H1 (cell line): ENCODE measurements around the gene ADM5. TPM values are rescaled to one million over a fixed set of nuclear protein-coding genes. Genes with fewer than 3 reads are reported as not detected.

ENCODE experiments used
- CTCF ChIA-PET: fragments of 300-600 bp; sonication (Branson Sonifier 250); formaldehyde crosslinking; loops from one replicate; lab custom pipeline; 2021; ENCODE audit not compliant: partially characterized antibody; lab: Charles Lee
- POLR2A ChIA-PET: fragments of 300-600 bp; sonication (Branson Sonifier 250); formaldehyde crosslinking; loops from one replicate; lab custom pipeline; 2021; ENCODE audit warnings: inconsistent platforms; ENCODE audit not compliant: partially characterized antibody; lab: Charles Lee
- DNase-seq, 2 experiments: peaks; one replicate each; pipeline versions ENCODE4 v3.0.0 to v3.0.0-alpha.2; 2010 to 2022; ENCODE audit warnings: low spot score in 2 of 2, low read depth in 1 of 2, mixed read lengths in 1 of 2
- FAIRE-seq: peaks from 2 replicates; lab custom pipeline; 2011; peaks lifted over from hg19 to GRCh38; lab: Jason Lieb, UNC
- H2AFZ ChIP-seq: 2 replicates; pipeline ENCODE4 v1.8.1; 2012; ENCODE audit warnings: low read length, inconsistent platforms
- H2AK5ac ChIP-seq: 2 replicates; pipeline ENCODE4 v1.6.1; 2013; ENCODE audit warnings: low read depth, low read length
- H2BK120ac ChIP-seq: replicated peaks from 2 replicates; pipeline ENCODE3; 2013; ENCODE audit warnings: low read depth, low read length, inconsistent platforms
- H2BK12ac ChIP-seq: 2 replicates; pipeline ENCODE4 v1.6.1; 2013; ENCODE audit warnings: low read depth, low read length
- H2BK15ac ChIP-seq: 2 replicates; pipeline ENCODE4 v1.6.1; 2013; ENCODE audit warnings: low read length
- H2BK20ac ChIP-seq: 2 replicates; pipeline ENCODE4 v1.6.1; 2013; ENCODE audit warnings: low read length
- H2BK5ac ChIP-seq: 2 replicates; pipeline ENCODE4 v1.6.1; 2013; ENCODE audit warnings: low read depth, low read length
- H3K14ac ChIP-seq: 2 replicates; pipeline ENCODE4 v1.6.1; 2013; ENCODE audit warnings: inconsistent platforms; ENCODE audit not compliant: insufficient read length
- H3K18ac ChIP-seq: 2 replicates; pipeline ENCODE4 v1.6.1; 2013; ENCODE audit warnings: low read length; ENCODE audit errors: extremely low read depth
- H3K23ac ChIP-seq: 2 replicates; pipeline ENCODE4 v1.6.1; 2013; ENCODE audit warnings: inconsistent platforms; ENCODE audit not compliant: insufficient read length
- H3K23me2 ChIP-seq: 2 replicates; pipeline ENCODE4 v1.6.1; 2013; ENCODE audit warnings: low read depth, low read length
- H3K27ac ChIP-seq: 2 replicates; pipeline ENCODE4 v1.6.1; 2011; ENCODE audit warnings: low read depth, low read length, inconsistent platforms
- H3K27me3 ChIP-seq, 4 experiments: replicated peaks in 1 of 4; 1 replicate in 1 of 4; 2 replicates in 3 of 4; pipeline versions ENCODE4 v1.6.1 to v1.8.1; 2011 to 2013; ENCODE audit warnings: low read length in 3 of 4, mild to moderate bottlenecking in 3 of 4, inconsistent platforms in 2 of 4, mixed read lengths in 2 of 4, moderate library complexity in 1 of 4; ENCODE audit not compliant: control insufficient read depth in 3 of 4, insufficient read depth in 3 of 4; ENCODE audit errors: extremely low read depth in 1 of 4
- H3K36me3 ChIP-seq, 4 experiments: 2 replicates each; pipeline versions ENCODE4 v1.6.1 to v1.8.1; 2011 to 2013; ENCODE audit warnings: mild to moderate bottlenecking in 4 of 4, low read length in 3 of 4, moderate library complexity in 2 of 4, control low read depth in 1 of 4, inconsistent platforms in 1 of 4; ENCODE audit not compliant: insufficient read depth in 4 of 4, control insufficient read depth in 2 of 4
- H3K4ac ChIP-seq: replicated peaks from 2 replicates; pipeline ENCODE3; 2013; ENCODE audit warnings: low read length, low read depth, mixed read lengths, inconsistent platforms; ENCODE audit not compliant: insufficient read length
- H3K4me1 ChIP-seq, 4 experiments: replicated peaks in 1 of 4; 1 replicate in 1 of 4; 2 replicates in 3 of 4; pipeline versions ENCODE4 v1.6.1 to v1.8.1; 2011 to 2013; ENCODE audit warnings: low read length in 3 of 4, inconsistent platforms in 2 of 4, mixed read lengths in 1 of 4; ENCODE audit not compliant: insufficient read depth in 4 of 4, control insufficient read depth in 3 of 4
- H3K4me2 ChIP-seq, 2 experiments: 2 replicates each; pipeline versions ENCODE4 v1.6.1 to v1.8.1; 2011 to 2013; ENCODE audit warnings: low read depth in 2 of 2, low read length in 2 of 2, control low read depth in 1 of 2, inconsistent platforms in 1 of 2, mild to moderate bottlenecking in 1 of 2; ENCODE audit not compliant: insufficient read depth in 1 of 2
- H3K4me3 ChIP-seq, 4 experiments: fragments of 200-600, 300-600 bp in 1 of 4; sonication (generic), shearing (Covaris generic), sonication (Bioruptor Twin) in 1 of 4; 2 replicates each; pipeline versions ENCODE4 v1.5.1 to v1.8.1; 2011 to 2016; ENCODE audit warnings: low read length in 4 of 4, low read depth in 3 of 4, control low read depth in 2 of 4, inconsistent platforms in 2 of 4, mild to moderate bottlenecking in 2 of 4, mixed read lengths in 1 of 4, moderate library complexity in 1 of 4; ENCODE audit not compliant: insufficient read depth in 2 of 4; ENCODE audit errors: extremely low read depth in 1 of 4
- H3K56ac ChIP-seq: replicated peaks from 2 replicates; pipeline ENCODE3; 2013; ENCODE audit warnings: low read depth, mild to moderate bottlenecking, mixed read lengths, low read length, inconsistent platforms; ENCODE audit not compliant: insufficient read length
- H3K79me1 ChIP-seq: 2 replicates; pipeline ENCODE4 v1.6.1; 2013; ENCODE audit warnings: low read depth, low read length, control low read depth
- H3K79me2 ChIP-seq, 2 experiments: 2 replicates each; pipeline versions ENCODE4 v1.6.1 to v1.8.1; 2012 to 2013; ENCODE audit warnings: low read length in 2 of 2, mild to moderate bottlenecking in 2 of 2, inconsistent platforms in 1 of 2; ENCODE audit not compliant: insufficient read depth in 2 of 2, control insufficient read depth in 1 of 2
- H3K9ac ChIP-seq, 4 experiments: replicated peaks in 1 of 4; 1 replicate in 1 of 4; 2 replicates in 3 of 4; pipeline versions ENCODE4 v1.6.1 to v1.8.1; 2011 to 2013; ENCODE audit warnings: low read depth in 3 of 4, low read length in 3 of 4, control low read depth in 2 of 4, mild to moderate bottlenecking in 2 of 4, moderate library complexity in 2 of 4, inconsistent platforms in 1 of 4; ENCODE audit errors: extremely low read depth in 1 of 4
- H3K9me3 ChIP-seq, 2 experiments: 2 replicates each; pipeline versions ENCODE4 v1.6.1 to v1.8.1; 2012 to 2013; ENCODE audit warnings: mild to moderate bottlenecking in 2 of 2, moderate library complexity in 2 of 2, control low read depth in 1 of 2, inconsistent platforms in 1 of 2, low read depth in 1 of 2, low read length in 1 of 2, mixed read lengths in 1 of 2; ENCODE audit not compliant: insufficient read depth in 2 of 2
- H4K20me1 ChIP-seq, 2 experiments: replicated peaks in 1 of 2; 2 replicates each; pipeline versions ENCODE3 to v1.8.1; 2011 to 2013; ENCODE audit warnings: inconsistent platforms in 2 of 2, low read length in 2 of 2, mild to moderate bottlenecking in 1 of 2; ENCODE audit not compliant: insufficient read depth in 2 of 2, control insufficient read depth in 1 of 2
- H4K5ac ChIP-seq: 2 replicates; pipeline ENCODE4 v1.6.1; 2013; ENCODE audit warnings: low read length, low read depth, mixed read lengths, inconsistent platforms; ENCODE audit not compliant: insufficient read length
- H4K8ac ChIP-seq: 2 replicates; pipeline ENCODE4 v1.8.0; 2013; ENCODE audit warnings: mild to moderate bottlenecking, moderate library complexity, low read length, inconsistent platforms; ENCODE audit not compliant: insufficient read depth; ENCODE audit errors: extremely low read depth
- H4K91ac ChIP-seq: replicated peaks from 2 replicates; pipeline ENCODE3; 2013; ENCODE audit warnings: low read length, mixed read lengths, inconsistent platforms; ENCODE audit not compliant: insufficient read length
- ASH2L ChIP-seq: fragments of 200-600, 300-600 bp; sonication (generic); IDR thresholded peaks from one replicate; pipeline ENCODE4 v1.7.1; 2017; ENCODE audit warnings: low read length
- CBX5 ChIP-seq: fragments of 300-800, 300-1000 bp; sonication (generic); IDR thresholded peaks from 2 replicates; pipeline ENCODE4 v1.7.1; 2016; ENCODE audit warnings: antibody characterized with exemption, low read length, low read depth
- EGR1 ChIP-seq: IDR thresholded peaks from 2 replicates; pipeline ENCODE4 v1.6.1; 2011; ENCODE audit warnings: low read depth, low read length, borderline replicate concordance
- EP300 ChIP-seq, 2 experiments: IDR thresholded peaks; 1 replicate in 1 of 2; 2 replicates in 1 of 2; pipeline ENCODE4 v1.6.1; 2011 to 2012; ENCODE audit warnings: low read depth in 2 of 2, low read length in 2 of 2, mild to moderate bottlenecking in 2 of 2, borderline replicate concordance in 1 of 2, inconsistent platforms in 1 of 2, moderate library complexity in 1 of 2
- EZH2 ChIP-seq: fragments of 200-600 bp; sonication (generic); IDR thresholded peaks from 2 replicates; pipeline ENCODE4 v1.7.1; 2012; ENCODE audit warnings: low read depth, mild to moderate bottlenecking, moderate library complexity, low read length, inconsistent platforms; ENCODE audit not compliant: severe bottlenecking
- GTF2F1 ChIP-seq: IDR thresholded peaks from 2 replicates; pipeline ENCODE4 v1.6.1; 2012; ENCODE audit warnings: low read depth, low read length, improper control_type of control experiment, borderline replicate concordance
- KDM4A ChIP-seq: IDR thresholded peaks from one replicate; pipeline ENCODE4 v1.7.1; 2012; ENCODE audit warnings: low read depth, mild to moderate bottlenecking, moderate library complexity, low read length, inconsistent platforms; ENCODE audit not compliant: severe bottlenecking
- KDM5A ChIP-seq: fragments of 200-600 bp; IDR thresholded peaks from 2 replicates; pipeline ENCODE4 v1.7.1; 2012; ENCODE audit warnings: mild to moderate bottlenecking, low read length, inconsistent platforms, mixed read lengths
- NANOG ChIP-seq: IDR thresholded peaks from 2 replicates; pipeline ENCODE4 v1.6.1; 2011; ENCODE audit warnings: low read length, low read depth, mild to moderate bottlenecking, inconsistent platforms; ENCODE audit not compliant: insufficient read depth, poor library complexity, severe bottlenecking
- PHF8 ChIP-seq: fragments of 200-600 bp; sonication (generic); conservative IDR thresholded peaks from 2 replicates; pipeline ENCODE4 v1.7.1; 2012; ENCODE audit warnings: low read depth, mild to moderate bottlenecking, inconsistent platforms, low read length, moderate library complexity
- SIN3A ChIP-seq, 2 experiments: IDR thresholded peaks in 1 of 2; conservative IDR thresholded peaks in 1 of 2; 2 replicates each; pipeline ENCODE4 v1.6.1; 2011 to 2012; ENCODE audit warnings: low read length in 2 of 2, improper control_type of control experiment in 1 of 2, low read depth in 1 of 2, mild to moderate bottlenecking in 1 of 2
- SRF ChIP-seq: IDR thresholded peaks from 2 replicates; pipeline ENCODE4 v1.6.1; 2011; ENCODE audit warnings: mild to moderate bottlenecking, low read depth, low read length, moderate library complexity
- TAF7 ChIP-seq: optimal IDR thresholded peaks from 2 replicates; pipeline ENCODE3; 2011; ENCODE audit warnings: low read depth, mild to moderate bottlenecking, inconsistent platforms, low read length, moderate library complexity, borderline replicate concordance
- WGBS, 2 experiments: shearing (Covaris generic) in 1 of 2; methylation state at CpG; one replicate each; pipeline versions ENCODE4 v1.1.6 to v1.1.7; 2013 to 2015; ENCODE audit warnings: low lambda C conversion rate in 2 of 2, mixed read lengths in 2 of 2, inconsistent platforms in 1 of 2, low coverage in 1 of 2, missing lambda C conversion rate in 1 of 2; ENCODE audit not compliant: insufficient replicate concordance in 2 of 2, insufficient coverage in 1 of 2, insufficient read length in 1 of 2; ENCODE audit errors: extremely low coverage in 1 of 2, missing lambda C conversion rate in 1 of 2; 5-methylcytosine and 5-hydroxymethylcytosine counted together
- polyA plus RNA-seq, 7 experiments: library from polyadenylated mRNA; depleted of rRNA in 3 of 7; stranded (reverse) in 5 of 7; unstranded in 2 of 7; fragments of >200 nt in 5 of 7; fragments of 200-250 nt in 2 of 7; gene quantifications; 1 replicate in 5 of 7; 2 replicates in 1 of 7; 4 replicates in 1 of 7; pipeline versions ENCODE4 v1.2.1 to v1.2.3, GENCODE V29; 2011 to 2013; ENCODE audit warnings: missing spikeins in 2 of 7, mixed read lengths in 2 of 7
- total RNA-seq: library from RNA; stranded (reverse); fragmentation: NEBNext Ultra II Directional; extraction: Animal tissue kit (Norgen Biotek cat#: 25700); gene quantifications from 2 replicates; pipeline ENCODE4 v1.2.1, GENCODE V29; 2021

The ADM5 gene
- total and polyA plus RNA-seq, 2 of the 8 experiments (the other 6 are each of a cell fraction or from before 2014, with no cell fraction given): 2.5 to 2.6 TPM

DNA sequence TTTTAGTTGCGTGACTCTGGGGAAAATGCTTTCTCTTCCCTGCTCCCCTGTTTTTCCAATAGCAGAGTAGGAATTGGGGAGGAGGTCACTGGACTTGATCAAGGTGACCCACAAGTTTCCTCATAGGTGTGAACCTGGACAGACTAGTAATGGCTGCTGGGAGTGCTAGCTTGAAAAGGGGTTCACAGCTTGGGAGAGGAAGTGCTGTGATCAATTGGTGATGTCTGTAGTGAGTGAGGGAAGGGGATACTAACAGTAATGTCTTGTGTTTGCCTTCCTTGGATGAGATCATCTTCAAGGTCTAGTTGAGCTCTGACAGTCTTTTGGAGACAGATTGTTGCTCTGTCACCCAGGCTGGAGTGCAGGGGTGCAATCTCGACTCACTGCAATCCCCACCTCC lies 21.9 kb upstream of the ADM5 start:
- FAIRE-seq: no peak
- no peaks in the 10 kb centered on the region for H3K27me3 ChIP-seq
- CTCF ChIA-PET: interaction anchor here (0.8 to 3.0 kb wide), 4 partner anchors 9 to 202 kb away, joined by 3 to 11 read pairs (median 4); no protein-coding TSS in a partner anchor
- no peak for TF ChIP-seq KDM5A
- no peak for TF ChIP-seq SIN3A (conservative IDR thresholded peaks at IDR 0.05 in 1 of 2, IDR thresholded peaks at IDR 0.05 in 1 of 2; ENCODE audit: low read depth in 1 of 2, low read length in 2 of 2)
- TF ChIP-seq TAF7: no peak
- no peak for TF ChIP-seq EP300 (IDR thresholded peaks at IDR 0.05; ENCODE audit: borderline replicate concordance in 1 of 2, low read depth in 2 of 2, low read length in 2 of 2)
- no peak for TF ChIP-seq CBX5
- TF ChIP-seq GTF2F1: no peak
- no peak for TF ChIP-seq NANOG
- TF ChIP-seq KDM4A: no peak
- TF ChIP-seq EGR1: no peak
- no peak for TF ChIP-seq EZH2
- no peak for TF ChIP-seq ASH2L
- TF ChIP-seq SRF: no peak
- no peak for TF ChIP-seq PHF8

More for the DNA sequence above, 21.9 kb upstream of the ADM5 start:
- H2BK120ac ChIP-seq: no peak overlapping the region
- H4K20me1 ChIP-seq: peaks cover 6 to 7% of the 10 kb centered on the region in 2 experiments
- H4K5ac ChIP-seq: no peak overlapping the region
- no peaks in the 10 kb centered on the region for H3K9me3 ChIP-seq
- H3K4ac ChIP-seq: no peak overlapping the region
- peaks cover 2% of the 10 kb centered on the region for H3K79me1 ChIP-seq
- H3K4me1 ChIP-seq: peaks cover 0 to 13% (median 4%) of the 10 kb centered on the region in 4 experiments; a peak in 5 of 7 replicates
- H2AK5ac ChIP-seq: no peak overlapping the region
- no peak overlapping the region for H4K91ac ChIP-seq
- H3K9ac ChIP-seq: no peak overlapping the region
- no peak overlapping the region for H3K27ac ChIP-seq
- no peak overlapping the region for H3K23ac ChIP-seq
- H3K4me2 ChIP-seq: no peak overlapping the region; a peak in 1 of 4 replicates
- H3K36me3 ChIP-seq: peaks cover 3 to 24% (median 12%) of the 10 kb centered on the region in 4 experiments; a peak in 6 of 8 replicates
- H2AFZ ChIP-seq: no peak overlapping the region
- no peak overlapping the region for H3K14ac ChIP-seq
- POLR2A ChIA-PET: interaction anchor here (0.9 to 18.0 kb wide), 5 partner anchors 6 to 72 kb away, joined by 3 to 275 read pairs (median 10); partner anchors contain the start of genes BCL2L12, IRF3 and PRMT1
- no peak overlapping the region for H3K56ac ChIP-seq
- peaks cover 15% of the 10 kb centered on the region for H3K23me2 ChIP-seq
- peaks cover 5 to 32% of the 10 kb centered on the region in 2 experiments; a peak in 2 of 4 replicates for H3K79me2 ChIP-seq
- H4K8ac ChIP-seq: no peak overlapping the region
- no peak overlapping the region for H3K4me3 ChIP-seq
- no peak overlapping the region for H2BK5ac ChIP-seq
- H2BK12ac ChIP-seq: no peak overlapping the region
- H2BK20ac ChIP-seq: no peak overlapping the region
- H2BK15ac ChIP-seq: no peak overlapping the region
- H3K18ac ChIP-seq: no peak overlapping the region
- no peak for DNase-seq
- WGBS, 2 experiments: 95% methylated on average over 2 of the region's 2 CpGs; no CpG with 5 or more reads in 1 of the 2 experiments
